Measurements from ENCODE around the gene SUMF2.
A peak's percentile ranks its signal among the peaks of the same experiment; 100 is the strongest.
"Not testable (repeated sequence)": the region's sequence is repeated elsewhere in the genome, so short reads cannot be mapped to it uniquely, and the experiment has no call there.

SUMF2 gene

DNA sequence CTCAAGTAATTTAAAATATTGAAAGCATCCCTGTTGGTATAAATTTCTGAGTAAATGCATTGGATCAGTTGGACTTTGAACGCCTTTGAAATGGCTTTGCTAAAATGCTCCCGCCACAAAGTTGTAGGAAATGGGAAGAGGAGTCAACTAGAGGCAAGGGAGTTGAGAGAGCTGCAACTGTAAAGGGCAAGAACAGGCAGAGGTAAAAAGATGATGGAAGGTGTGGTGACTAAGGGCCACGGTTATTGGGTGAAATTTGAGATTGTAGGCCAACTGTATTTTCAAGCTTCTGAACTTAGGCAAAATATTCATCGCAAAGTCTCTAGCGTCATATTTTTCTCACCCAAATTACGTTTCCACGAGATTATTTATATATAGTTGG is 595 bp upstream of the SUMF2 start:
- DNase-seq = no peak

DNA sequence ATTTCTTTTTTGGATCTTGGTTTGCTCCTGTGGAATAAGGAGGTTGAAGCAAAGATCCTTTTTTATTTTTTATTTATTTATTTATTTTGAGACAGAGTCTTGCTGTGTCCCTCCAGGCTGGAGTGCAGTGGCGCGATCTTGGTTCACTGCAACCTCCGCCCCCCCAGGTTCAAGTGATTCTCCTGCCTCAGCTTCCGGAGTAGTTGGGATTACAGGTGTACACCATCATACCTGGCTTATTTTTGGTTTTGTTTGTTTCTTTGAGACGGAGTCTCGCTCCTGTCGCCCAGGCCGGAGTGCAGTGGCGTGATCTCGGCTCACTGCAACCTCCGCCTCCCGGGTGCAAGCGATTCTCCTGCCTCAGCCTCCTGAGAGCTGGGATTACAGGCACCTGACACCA is 2.3 kb downstream of the SUMF2 start:
- not testable (repeated sequence) for DNase-seq

GRCh38 chr7:56074371-56074791 is 10.3 kb downstream of the SUMF2 start:
- DNase-seq = peak; percentile 78

DNA sequence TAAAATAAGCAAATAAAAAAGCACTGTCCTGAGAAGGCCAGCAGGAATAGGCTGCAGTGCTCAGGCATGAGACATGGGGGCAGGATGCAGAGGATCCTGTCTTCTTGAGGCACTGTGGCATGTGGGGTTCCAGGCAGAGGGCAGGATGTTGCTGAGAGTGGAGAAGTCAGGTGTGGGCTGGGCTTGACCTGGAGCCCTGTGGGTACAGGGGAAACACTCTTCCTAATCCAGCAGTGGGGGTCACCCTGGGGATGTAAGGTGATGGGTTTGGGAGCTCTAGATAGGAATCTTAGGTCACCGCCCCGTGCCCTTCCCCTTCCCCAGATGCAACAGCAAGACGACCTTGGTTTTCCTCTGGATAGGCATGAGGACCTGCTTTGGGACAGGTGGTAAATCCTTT is 13.6 kb downstream of the SUMF2 start:
- no peak for DNase-seq

DNA sequence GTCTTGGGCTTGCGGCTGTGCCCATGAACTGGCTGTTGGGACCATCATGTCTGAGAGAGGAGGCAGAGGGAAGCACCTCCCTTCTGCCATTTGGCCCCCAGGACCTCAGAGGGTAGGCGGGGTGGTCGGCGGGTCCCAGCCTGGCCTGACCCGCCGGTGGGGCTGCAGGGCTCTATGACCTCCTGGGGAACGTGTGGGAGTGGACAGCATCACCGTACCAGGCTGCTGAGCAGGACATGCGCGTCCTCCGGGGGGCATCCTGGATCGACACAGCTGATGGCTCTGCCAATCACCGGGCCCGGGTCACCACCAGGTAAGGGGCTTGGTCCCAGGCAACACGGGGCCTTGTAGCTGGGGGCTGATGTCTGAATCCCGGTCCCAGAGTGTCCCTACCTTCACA is 14.1 kb downstream of the SUMF2 start:
- DNase-seq = no peak

- peak; percentile 94 for DNase-seq
Measured at GRCh38 chr7:56079450-56080185, 15.5 kb downstream of the SUMF2 start.

DNA sequence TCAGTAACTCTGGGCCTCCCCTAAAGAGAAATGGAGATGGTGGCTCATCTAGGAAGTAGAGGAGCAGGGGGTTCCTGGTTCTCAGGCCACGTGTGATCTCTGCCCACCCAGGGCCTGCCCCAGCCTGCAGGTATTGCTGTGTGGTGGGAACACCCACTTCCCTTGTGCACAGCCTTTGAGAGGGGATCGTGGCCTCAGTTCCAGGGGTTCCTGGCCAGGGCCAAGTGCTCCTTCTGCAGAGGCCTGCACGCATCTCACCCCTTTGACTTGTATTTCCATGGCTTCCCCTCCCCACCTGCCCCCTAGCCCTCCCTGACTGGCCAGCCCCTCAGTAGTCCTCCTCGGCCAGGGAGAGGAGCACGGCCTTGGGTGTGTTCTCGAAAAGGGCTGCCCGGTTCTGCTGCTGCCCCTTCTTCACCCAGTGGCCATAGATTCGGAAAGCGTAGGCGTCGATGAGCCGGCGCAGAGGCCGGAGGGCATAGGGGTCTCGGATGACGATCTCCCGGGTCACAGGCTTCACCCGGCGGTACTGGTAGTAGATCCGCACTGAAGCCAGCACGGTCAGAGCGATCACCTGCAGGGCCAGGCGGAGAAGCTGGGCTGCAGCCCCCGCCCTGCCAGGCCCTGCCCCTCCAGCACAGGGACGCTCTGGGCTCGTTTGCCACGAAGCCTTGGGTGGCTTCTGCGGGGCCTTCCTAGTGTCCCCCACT is 16.8 kb downstream of the SUMF2 start:
- not testable (repeated sequence) for DNase-seq

GRCh38 chr7:56081626-56082340 is 17.7 kb downstream of the SUMF2 start:
- no peak for DNase-seq

DNA sequence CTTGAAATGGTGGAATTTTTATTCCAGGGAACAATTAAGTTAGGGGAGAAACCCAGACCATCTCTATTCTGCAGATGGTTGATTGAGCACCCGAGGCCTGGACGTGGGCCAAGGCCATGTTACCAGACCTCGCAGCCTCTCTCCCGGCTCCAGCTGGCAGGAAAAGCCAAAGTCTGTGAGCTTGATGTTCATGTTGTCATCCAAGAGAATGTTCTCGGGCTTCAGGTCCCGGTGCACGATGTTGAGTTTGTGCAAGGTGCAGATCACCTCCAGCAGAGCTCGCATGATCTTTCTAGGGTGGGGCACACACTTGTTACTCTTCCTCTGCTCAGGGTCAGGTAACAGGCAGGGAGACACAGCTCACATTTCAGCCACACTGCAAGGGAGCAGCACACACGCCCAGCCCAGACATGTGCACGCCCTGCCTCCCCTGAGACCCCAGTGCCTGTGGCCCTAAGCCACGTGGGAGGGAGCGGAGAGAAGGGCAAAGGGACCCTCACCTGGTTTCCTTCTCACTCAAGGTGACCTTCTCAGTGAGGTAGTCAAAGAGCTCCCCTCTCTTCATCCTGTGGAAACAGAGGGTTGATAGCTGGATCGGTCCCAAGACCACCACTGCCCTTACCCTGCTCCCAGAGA is 19.2 kb downstream of the SUMF2 start:
- peak; percentile 60 for DNase-seq

- DNase-seq = no peak
Measured at GRCh38 chr7:56086761-56087160, 22.7 kb downstream of the SUMF2 start.

GRCh38 chr7:56087445-56087844 is 23.4 kb downstream of the SUMF2 start:
- DNase-seq = no peak

- DNase-seq = no peak
Measured at GRCh38 chr7:56091591-56091990, 27.5 kb downstream of the SUMF2 start.

DNA sequence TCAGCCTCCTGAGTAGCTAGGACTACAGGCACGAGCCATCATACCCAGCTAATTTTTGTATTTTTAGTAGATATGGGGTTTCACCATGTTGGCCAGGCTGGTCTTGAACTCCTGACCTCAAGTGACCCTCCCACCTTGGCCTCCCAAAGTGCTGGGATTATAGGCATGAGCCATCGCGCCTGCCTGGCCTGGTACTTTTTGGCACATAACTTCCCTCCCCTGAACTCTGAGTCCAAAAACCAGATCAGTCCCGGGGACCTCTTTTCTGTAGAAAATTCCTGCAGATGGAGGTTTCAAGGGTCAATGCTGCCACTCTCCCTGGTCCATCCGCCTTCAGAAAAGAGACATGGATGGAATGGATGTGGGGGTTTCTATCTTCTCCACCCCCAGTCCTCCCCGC is 28.3 kb downstream of the SUMF2 start:
- not testable (repeated sequence) for DNase-seq

GRCh38 chr7:56092789-56093531 is 28.9 kb downstream of the SUMF2 start, which contains the start of gene PHKG1:
Gene PHKG1 (minus strand): TSS chr7:56092952. CDS start chr7:56088941, 4,011 bp downstream.
- peak; percentile 55 for DNase-seq

DNA sequence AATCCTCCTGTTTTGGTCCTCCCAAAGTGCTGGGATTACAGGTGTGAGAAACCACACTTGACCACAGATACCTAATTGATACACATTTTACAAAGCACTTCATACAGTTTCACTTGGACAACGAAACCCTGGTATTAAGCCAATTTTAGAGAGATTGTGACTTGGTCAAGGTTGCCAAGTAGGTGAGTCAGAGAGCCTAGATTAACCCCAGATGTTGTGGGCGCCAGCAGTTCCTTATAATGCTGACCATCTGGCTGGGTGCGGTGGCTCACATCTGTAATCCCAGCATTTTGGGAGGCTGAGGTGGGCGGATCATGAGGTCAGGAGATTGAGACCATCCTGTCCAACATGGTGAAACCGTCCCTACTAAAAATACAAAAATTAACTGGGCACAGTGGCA is 33.6 kb downstream of the SUMF2 start:
- DNase-seq = peak; percentile 29

GRCh38 chr7:56098187-56099008 is 34.3 kb downstream of the SUMF2 start:
- not testable (repeated sequence) for DNase-seq

GRCh38 chr7:56099653-56100052 is 35.6 kb downstream of the SUMF2 start:
- DNase-seq = no peak

DNA sequence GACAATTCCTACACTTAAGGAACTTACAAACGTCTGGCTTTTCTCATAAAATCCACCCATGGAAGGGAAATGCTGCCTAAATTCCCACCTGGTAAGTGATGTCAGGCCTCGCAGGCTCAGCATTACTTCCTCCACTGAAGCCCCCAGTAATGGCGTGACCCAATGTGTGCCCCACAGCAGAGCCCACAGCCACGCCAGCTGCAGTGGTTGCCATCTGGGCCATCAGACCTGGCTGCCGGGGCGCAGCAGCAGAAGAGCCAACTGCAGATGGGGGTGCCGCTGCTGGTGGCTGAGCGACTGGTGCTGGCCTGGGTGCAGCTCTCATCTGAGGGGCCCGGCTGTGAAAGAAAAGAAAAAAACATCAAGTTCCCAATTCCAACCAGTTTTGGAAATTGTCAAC is 40.1 kb downstream of the SUMF2 start:
- not testable (repeated sequence) for DNase-seq

GRCh38 chr7:56105508-56105907 is 41.4 kb downstream of the SUMF2 start:
- peak; percentile 37 for DNase-seq

DNA sequence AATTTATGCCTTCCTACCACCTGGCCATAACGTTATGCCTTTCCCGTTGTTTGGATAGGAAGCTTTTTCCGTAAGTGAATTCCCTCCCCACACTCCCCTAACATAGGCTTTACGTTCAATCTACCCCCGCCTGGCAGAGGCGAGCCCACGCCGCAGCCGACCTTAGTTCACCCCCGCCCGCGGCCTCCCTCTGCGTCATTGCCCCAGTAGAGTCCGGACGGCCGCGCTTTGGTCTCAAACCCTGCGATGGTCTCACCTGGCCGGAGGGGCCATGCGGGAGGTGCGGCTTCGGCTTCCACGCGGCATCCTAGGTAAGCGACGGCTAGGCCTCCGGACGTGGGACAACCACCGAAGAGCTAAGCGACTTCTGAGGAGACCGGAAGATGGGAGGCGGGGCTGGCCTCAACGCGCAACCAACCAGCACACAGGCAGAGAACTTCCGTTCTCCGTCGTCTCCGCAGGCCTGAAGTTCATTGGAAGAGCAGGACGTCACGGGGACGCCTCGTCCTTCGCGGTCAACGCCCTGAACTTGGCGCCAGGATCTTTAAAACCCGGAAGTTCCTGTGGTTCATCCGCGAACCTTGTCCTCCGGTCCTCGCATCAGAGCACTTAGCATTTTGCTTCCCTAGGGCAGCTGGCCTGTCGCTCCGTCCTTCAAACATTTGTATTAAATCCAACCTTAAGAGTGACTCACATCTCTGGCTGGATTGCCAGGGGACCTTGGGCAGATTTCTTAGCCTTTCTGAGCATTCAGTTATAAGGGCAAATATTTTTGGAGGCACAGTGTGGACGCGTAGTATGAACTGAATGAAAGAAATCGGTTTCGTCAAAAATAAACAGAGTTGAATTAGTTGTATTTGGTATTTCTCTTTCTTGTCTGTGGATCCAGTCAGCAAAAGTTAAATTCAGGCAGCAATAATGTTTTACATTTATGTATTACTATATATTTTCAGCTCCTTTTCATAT is 42.3 kb downstream of the SUMF2 start, which contains the start of gene CHCHD2:
CHCHD2 (minus strand) TSS at position 369 of the 966 bp plus-strand sequence; CDS start at position 306, 63 bp downstream.
- peak; percentile 99 for DNase-seq

Measured in NCI-H2029 (cell line).